Measurements from ENCODE around the gene HBD. TPM values are rescaled to one million over a fixed set of nuclear protein-coding genes. Genes with fewer than 3 reads are reported as not detected.

HBD gene
- total RNA-seq, 1 experiment from 2014 or later = not detected

- no peak overlapping the region for H3K4me3 ChIP-seq (ENCODE audit: insufficient read depth, low read depth, low read length)
- no peak for DNase-seq
- H3K36me3 ChIP-seq (replicated peaks; ENCODE audit: control insufficient read depth, insufficient read depth, low read length) = no peaks in the 10 kb centered on the region
- H3K27me3 ChIP-seq (ENCODE audit: control insufficient read depth, insufficient read depth, low read length) = no peaks in the 10 kb centered on the region
These were observed 1.5 kb downstream of the HBD start for GRCh38 chr11:5232821-5233220.

GRCh38 chr11:5232176-5232575 is 2.1 kb downstream of the HBD start:
- Histone ChIP-seq H3K4me3 (ENCODE audit: insufficient read depth, low read depth, low read length) (no peak overlapping the region), H3K27me3 (ENCODE audit: control insufficient read depth, insufficient read depth, low read length) (no peaks in the 10 kb centered on the region), H3K36me3 (replicated peaks; ENCODE audit: control insufficient read depth, insufficient read depth, low read length) (no peaks in the 10 kb centered on the region)
- no peak for DNase-seq

- no peaks in the 10 kb centered on the region for H3K27me3 ChIP-seq (ENCODE audit: control insufficient read depth, insufficient read depth, low read length)
- no peaks in the 10 kb centered on the region for H3K36me3 ChIP-seq (replicated peaks; ENCODE audit: control insufficient read depth, insufficient read depth, low read length)
- H3K4me3 ChIP-seq (ENCODE audit: insufficient read depth, low read depth, low read length) = no peak overlapping the region
- DNase-seq = no peak
These were observed 3.2 kb downstream of the HBD start for GRCh38 chr11:5231111-5231510.

GRCh38 chr11:5230266-5230665 is 4.0 kb downstream of the HBD start:
- Histone ChIP-seq H3K36me3 (replicated peaks; ENCODE audit: control insufficient read depth, insufficient read depth, low read length) (no peaks in the 10 kb centered on the region), H3K4me3 (ENCODE audit: insufficient read depth, low read depth, low read length) (no peak overlapping the region), H3K27me3 (ENCODE audit: control insufficient read depth, insufficient read depth, low read length) (no peaks in the 10 kb centered on the region)
- no peak for DNase-seq

- Histone ChIP-seq H3K36me3 (replicated peaks; ENCODE audit: control insufficient read depth, insufficient read depth, low read length) (no peaks in the 10 kb centered on the region), H3K4me3 (ENCODE audit: insufficient read depth, low read depth, low read length) (no peak overlapping the region), H3K27me3 (ENCODE audit: control insufficient read depth, insufficient read depth, low read length) (no peaks in the 10 kb centered on the region)
- DNase-seq = no peak
These were observed 4.5 kb downstream of the HBD start for GRCh38 chr11:5229796-5230195.

- H3K4me3 ChIP-seq (ENCODE audit: insufficient read depth, low read depth, low read length) = no peak overlapping the region
- no peak for DNase-seq
- no peaks in the 10 kb centered on the region for H3K36me3 ChIP-seq (replicated peaks; ENCODE audit: control insufficient read depth, insufficient read depth, low read length)
- H3K27me3 ChIP-seq (ENCODE audit: control insufficient read depth, insufficient read depth, low read length) = no peaks in the 10 kb centered on the region
These were observed 4.9 kb downstream of the HBD start for GRCh38 chr11:5229356-5229755.

GRCh38 chr11:5228124-5228523 is 6.2 kb downstream of the HBD start:
- DNase-seq = no peak
- H3K36me3 ChIP-seq (replicated peaks; ENCODE audit: control insufficient read depth, insufficient read depth, low read length) = no peaks in the 10 kb centered on the region
- H3K4me3 ChIP-seq (ENCODE audit: insufficient read depth, low read depth, low read length) = no peak overlapping the region
- H3K27me3 ChIP-seq (ENCODE audit: control insufficient read depth, insufficient read depth, low read length) = no peaks in the 10 kb centered on the region

GRCh38 chr11:5227681-5228080 is 6.6 kb downstream of the HBD start:
- H3K27me3 ChIP-seq (ENCODE audit: control insufficient read depth, insufficient read depth, low read length) = no peaks in the 10 kb centered on the region
- DNase-seq = no peak
- no peak overlapping the region for H3K4me3 ChIP-seq (ENCODE audit: insufficient read depth, low read depth, low read length)
- no peaks in the 10 kb centered on the region for H3K36me3 ChIP-seq (replicated peaks; ENCODE audit: control insufficient read depth, insufficient read depth, low read length)

- no peaks in the 10 kb centered on the region for H3K36me3 ChIP-seq (replicated peaks; ENCODE audit: control insufficient read depth, insufficient read depth, low read length)
- H3K27me3 ChIP-seq (ENCODE audit: control insufficient read depth, insufficient read depth, low read length) = no peaks in the 10 kb centered on the region
- no peak for DNase-seq
- H3K4me3 ChIP-seq (ENCODE audit: insufficient read depth, low read depth, low read length) = no peak within 1 kb of the TSS
These were observed 7.5 kb downstream of the HBD start, which contains the start of gene HBB for GRCh38 chr11:5226732-5227310. HBB (minus strand) TSS chr11:5227071; CDS start chr11:5227021, 50 bp downstream.

GRCh38 chr11:5225480-5225871 is 8.8 kb downstream of the HBD start:
- H3K36me3 ChIP-seq (replicated peaks; ENCODE audit: control insufficient read depth, insufficient read depth, low read length) = no peaks in the 10 kb centered on the region
- no peak overlapping the region for H3K4me3 ChIP-seq (ENCODE audit: insufficient read depth, low read depth, low read length)
- no peaks in the 10 kb centered on the region for H3K27me3 ChIP-seq (ENCODE audit: control insufficient read depth, insufficient read depth, low read length)
- no peak for DNase-seq

- no peak for DNase-seq
- no peaks in the 10 kb centered on the region for H3K27me3 ChIP-seq (ENCODE audit: control insufficient read depth, insufficient read depth, low read length)
- H3K4me3 ChIP-seq (ENCODE audit: insufficient read depth, low read depth, low read length) = no peak overlapping the region
- no peaks in the 10 kb centered on the region for H3K36me3 ChIP-seq (replicated peaks; ENCODE audit: control insufficient read depth, insufficient read depth, low read length)
These were observed 9.5 kb downstream of the HBD start for GRCh38 chr11:5224538-5225479.

GRCh38 chr11:5223686-5224085 is 10.6 kb downstream of the HBD start:
- H3K4me3 ChIP-seq (ENCODE audit: insufficient read depth, low read depth, low read length) = no peak overlapping the region
- H3K27me3 ChIP-seq (ENCODE audit: control insufficient read depth, insufficient read depth, low read length) = no peaks in the 10 kb centered on the region
- DNase-seq = no peak
- no peaks in the 10 kb centered on the region for H3K36me3 ChIP-seq (replicated peaks; ENCODE audit: control insufficient read depth, insufficient read depth, low read length)

- H3K27me3 ChIP-seq (ENCODE audit: control insufficient read depth, insufficient read depth, low read length) = no peaks in the 10 kb centered on the region
- no peak overlapping the region for H3K4me3 ChIP-seq (ENCODE audit: insufficient read depth, low read depth, low read length)
- DNase-seq = no peak
- no peaks in the 10 kb centered on the region for H3K36me3 ChIP-seq (replicated peaks; ENCODE audit: control insufficient read depth, insufficient read depth, low read length)
These were observed 11.1 kb downstream of the HBD start for GRCh38 chr11:5223146-5223545.

- Histone ChIP-seq H3K36me3 (replicated peaks; ENCODE audit: control insufficient read depth, insufficient read depth, low read length) (no peaks in the 10 kb centered on the region), H3K27me3 (ENCODE audit: control insufficient read depth, insufficient read depth, low read length) (no peaks in the 10 kb centered on the region), H3K4me3 (ENCODE audit: insufficient read depth, low read depth, low read length) (no peak overlapping the region)
- DNase-seq = no peak
These were observed 23.9 kb downstream of the HBD start for GRCh38 chr11:5210376-5210885.

- peak; percentile 42 for DNase-seq
- Histone ChIP-seq H3K36me3 (replicated peaks; ENCODE audit: control insufficient read depth, insufficient read depth, low read length) (no peaks in the 10 kb centered on the region), H3K27me3 (ENCODE audit: control insufficient read depth, insufficient read depth, low read length) (no peaks in the 10 kb centered on the region), H3K4me3 (ENCODE audit: insufficient read depth, low read depth, low read length) (no peak overlapping the region)
These were observed 29.5 kb downstream of the HBD start for GRCh38 chr11:5204787-5205186.
